Thymus (tissue), 11 donors: Measurements from ENCODE around the gene ARHGAP25. TPM values are rescaled to one million over a fixed set of nuclear protein-coding genes. Genes with fewer than 3 reads are reported as not detected.

Source experiments
- DNase-seq, 9 donors: peaks; one replicate each; pipeline ENCODE4 v3.0.0-alpha.2; 2013; ENCODE audit warnings: low spot score in 9 of 9, low read depth in 6 of 9, missing footprints in 1 of 9
- H3K27ac ChIP-seq, 2 donors: one replicate each; pipeline ENCODE4 v1.5.1; 2013; ENCODE audit warnings: control low read depth in 1 of 2, low read depth in 1 of 2, low read length in 1 of 2, mild to moderate bottlenecking in 1 of 2, moderate library complexity in 1 of 2
- H3K27me3 ChIP-seq, 2 donors: one replicate each; pipeline ENCODE4 v1.5.1; 2013; ENCODE audit warnings: low read length in 1 of 2; ENCODE audit not compliant: control insufficient read depth in 2 of 2, insufficient read depth in 1 of 2
- H3K36me3 ChIP-seq, 2 donors: one replicate each; pipeline ENCODE4 v1.5.1; 2013; ENCODE audit warnings: low read length in 1 of 2, mild to moderate bottlenecking in 1 of 2, moderate library complexity in 1 of 2; ENCODE audit not compliant: control insufficient read depth in 2 of 2, insufficient read depth in 2 of 2
- H3K4me1 ChIP-seq, 2 donors: one replicate each; pipeline ENCODE4 v1.5.1; 2013; ENCODE audit warnings: low read length in 2 of 2; ENCODE audit not compliant: control insufficient read depth in 2 of 2, insufficient read depth in 2 of 2
- H3K4me3 ChIP-seq, 2 donors: one replicate each; pipeline ENCODE4 v1.5.1; 2013; ENCODE audit warnings: low read length in 2 of 2, control low read depth in 1 of 2, mild to moderate bottlenecking in 1 of 2
- H3K9me3 ChIP-seq, 2 donors: one replicate each; pipeline ENCODE4 v1.5.1; 2013; ENCODE audit warnings: low read length in 1 of 2, mild to moderate bottlenecking in 1 of 2; ENCODE audit not compliant: control insufficient read depth in 2 of 2, insufficient read depth in 1 of 2
- WGBS: extraction: QIAGEN DNeasy Blood & Tissue Kit; methylation state at CpG from one replicate; pipeline ENCODE4 v1.1.7; 2013; 5-methylcytosine and 5-hydroxymethylcytosine counted together
- polyA plus RNA-seq: library from polyadenylated mRNA; stranded (reverse); fragments of 200-250 nt; gene quantifications from one replicate; pipeline ENCODE4 v1.2.3, GENCODE V29; 2013
- total RNA-seq: library from RNA; stranded (reverse); fragments of 120-200 nt; gene quantifications from one replicate; pipeline ENCODE4 v1.2.4, GENCODE V29; 2013
- donor health status: healthy.

The ARHGAP25 gene
- total and polyA plus RNA-seq, 2 donors: 31.7 to 32.2 TPM

DNA sequence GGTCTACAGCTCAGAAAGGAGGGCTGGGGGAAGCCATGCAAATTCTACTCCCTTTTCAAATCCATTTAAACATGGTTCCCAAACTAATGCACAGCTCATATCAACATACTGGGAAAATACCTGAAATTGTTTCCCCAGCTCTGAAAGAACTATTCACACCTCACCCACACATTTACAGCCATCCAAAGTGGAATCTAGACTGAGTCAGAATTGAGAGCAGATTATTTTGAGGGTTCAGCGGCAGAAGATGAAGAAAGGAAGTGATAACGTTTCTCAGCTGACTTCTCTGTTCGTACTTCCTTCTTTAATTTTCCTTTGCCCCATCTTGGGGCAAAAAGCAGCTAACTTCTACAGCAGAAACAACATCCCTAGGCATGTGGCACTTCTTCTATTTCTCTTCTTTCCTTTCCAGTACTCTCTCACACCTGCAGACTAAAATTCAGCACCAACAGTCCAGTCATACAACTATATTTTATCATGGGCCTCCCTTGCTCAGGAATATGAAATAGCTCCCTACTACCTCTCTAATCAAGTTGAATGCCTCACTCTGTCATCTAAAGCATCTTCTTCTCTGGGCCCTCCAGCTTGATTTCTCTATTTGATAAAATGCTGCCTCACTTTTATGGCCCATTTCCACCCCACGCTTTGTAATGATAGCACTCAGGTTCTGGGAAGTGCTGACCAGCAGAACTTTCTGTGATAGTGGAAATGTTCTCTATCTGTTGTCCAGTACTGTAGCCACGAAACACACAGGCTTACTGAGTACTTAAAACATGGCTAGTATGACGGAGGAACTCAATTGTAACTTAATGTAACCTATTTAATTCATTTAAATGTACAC, 35.9 kb downstream of the ARHGAP25 start:
- peak in 1 of 9 donors; percentile 51 for DNase-seq
- Histone ChIP-seq H3K27me3 (no peaks in the 10 kb centered on the region), H3K27ac (peak overlapping the region; percentile 76 to 86), H3K36me3 (peaks cover 4 to 5% of the 10 kb centered on the region in 2 donors), H3K4me1 (peaks cover 57 to 81% of the 10 kb centered on the region in 2 donors), H3K9me3 (no peaks in the 10 kb centered on the region), H3K4me3 (no peak overlapping the region)
- 55% methylated on average over 6 of the region's 6 CpGs for WGBS

DNA sequence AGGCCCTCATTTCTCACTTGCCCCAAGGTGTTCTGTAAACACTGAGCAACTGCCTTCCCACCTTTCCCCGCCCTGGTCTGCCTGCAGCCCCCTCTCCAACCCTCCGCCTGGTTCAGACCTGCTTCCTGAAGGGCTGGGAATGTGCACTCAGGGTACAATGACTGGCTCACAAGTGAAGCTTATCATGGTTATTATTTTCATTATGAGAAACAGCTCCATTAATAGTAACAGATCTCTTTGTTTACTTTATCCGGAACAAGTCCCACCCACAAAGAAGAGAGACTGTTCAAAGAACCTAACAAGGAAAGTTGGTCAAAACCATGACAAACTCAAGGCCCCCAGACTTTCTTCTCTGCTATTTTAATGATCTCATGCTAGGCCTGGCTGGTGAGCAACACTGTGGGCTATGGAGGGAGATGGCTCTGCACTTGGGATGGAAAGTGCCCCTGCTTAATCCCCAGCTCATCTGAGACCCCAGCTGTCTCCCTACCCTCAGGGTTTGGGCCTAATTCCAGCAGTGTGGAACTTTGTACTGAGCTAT, 36.7 kb downstream of the ARHGAP25 start:
- H3K36me3 ChIP-seq: peaks cover 4 to 7% of the 10 kb centered on the region in 2 donors
- H3K4me3 ChIP-seq: no peak overlapping the region
- 85% methylated on average over 3 of the region's 3 CpGs for WGBS
- H3K27ac ChIP-seq: peak overlapping the region; percentile 19 to 76
- H3K4me1 ChIP-seq: peaks cover 49 to 73% of the 10 kb centered on the region in 2 donors
- H3K9me3 ChIP-seq: no peaks in the 10 kb centered on the region
- no peaks in the 10 kb centered on the region for H3K27me3 ChIP-seq
- no peak for DNase-seq

GRCh38 chr2:68772109-68772508, 37.5 kb downstream of the ARHGAP25 start:
- DNase-seq: no peak
- peaks cover 42 to 65% of the 10 kb centered on the region in 2 donors for H3K4me1 ChIP-seq
- peaks cover 11 to 14% of the 10 kb centered on the region in 2 donors for H3K36me3 ChIP-seq
- WGBS: over 99% methylated on average over 2 of the region's 2 CpGs
- no peak overlapping the region for H3K4me3 ChIP-seq
- no peaks in the 10 kb centered on the region for H3K27me3 ChIP-seq
- no peak overlapping the region for H3K27ac ChIP-seq
- H3K9me3 ChIP-seq: no peaks in the 10 kb centered on the region

DNA sequence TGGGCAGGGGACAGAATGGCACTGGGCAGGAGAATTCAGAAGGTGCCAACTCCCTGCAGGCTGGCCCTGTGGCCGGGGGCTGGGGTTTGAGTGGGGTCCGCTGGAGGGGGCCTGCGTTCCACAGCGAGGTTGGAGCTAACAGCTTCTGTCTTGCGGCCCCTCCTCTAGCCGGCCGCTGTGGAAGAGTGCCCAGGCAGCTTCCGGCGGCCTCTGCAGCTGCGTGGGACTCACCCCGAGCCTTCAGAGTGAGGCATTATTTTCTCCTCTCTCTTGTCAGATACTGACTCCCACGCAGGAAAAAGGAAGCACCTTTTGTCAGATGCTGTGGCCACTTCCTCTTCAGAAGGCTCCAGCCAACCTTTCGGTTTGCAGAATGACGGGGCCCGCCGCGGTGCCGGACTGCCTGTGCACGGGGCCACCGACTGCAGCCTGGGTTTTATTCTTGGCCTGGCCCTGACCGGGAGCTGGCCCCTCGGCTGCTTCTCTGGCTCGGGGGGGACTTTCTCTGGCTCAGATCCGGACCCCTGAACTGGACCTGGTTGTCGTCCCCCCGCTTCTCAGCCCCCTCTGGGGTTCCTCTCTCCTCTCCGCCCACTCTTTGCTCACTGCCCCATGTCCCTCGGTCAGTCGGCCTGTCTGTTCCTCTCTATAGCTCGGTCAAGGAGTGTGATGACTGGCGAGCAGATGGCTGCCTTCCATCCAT, 40.1 kb downstream of the ARHGAP25 start:
- DNase-seq: peak in 4 of 9 donors; percentile 39 to 76 (median 58)
- Histone ChIP-seq H3K4me1 (peaks cover 24 to 40% of the 10 kb centered on the region in 2 donors), H3K36me3 (peaks cover 11 to 24% of the 10 kb centered on the region in 2 donors), H3K9me3 (no peaks in the 10 kb centered on the region), H3K4me3 (peak overlapping the region; percentile 33 to 37), H3K27ac (peak overlapping the region; percentile 55 to 81), H3K27me3 (no peaks in the 10 kb centered on the region)
- 20% methylated on average over 31 of the region's 31 CpGs for WGBS

DNA sequence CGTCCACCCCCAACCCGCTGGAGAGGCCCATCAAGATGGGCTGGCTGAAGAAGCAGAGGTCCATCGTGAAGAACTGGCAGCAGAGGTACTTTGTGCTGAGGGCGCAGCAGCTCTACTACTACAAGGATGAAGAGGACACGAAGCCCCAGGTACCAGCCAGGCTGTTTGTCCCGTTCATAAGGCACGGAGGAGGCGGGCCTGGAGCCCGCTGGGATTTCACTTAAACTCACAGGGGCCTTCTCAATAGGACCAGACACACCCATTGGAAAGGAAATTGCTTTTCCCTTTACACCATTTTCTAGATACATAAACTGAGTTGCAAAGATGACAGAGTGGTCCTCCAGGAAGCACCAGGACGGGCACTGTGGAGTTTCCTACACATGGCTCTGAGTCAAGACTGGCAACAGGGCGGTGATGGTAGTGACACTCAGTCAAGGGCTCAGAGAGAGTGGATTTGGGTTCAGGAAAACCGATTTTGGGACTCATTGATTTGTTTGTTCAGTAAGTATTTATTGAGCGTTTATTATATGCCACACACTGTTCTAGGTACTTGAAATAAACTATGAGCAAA, 40.7 kb downstream of the ARHGAP25 start:
- peak overlapping the region; percentile 55 to 81 for H3K27ac ChIP-seq
- peaks cover 18 to 34% of the 10 kb centered on the region in 2 donors for H3K4me1 ChIP-seq
- 87% methylated on average over 13 of the region's 13 CpGs for WGBS

DNA sequence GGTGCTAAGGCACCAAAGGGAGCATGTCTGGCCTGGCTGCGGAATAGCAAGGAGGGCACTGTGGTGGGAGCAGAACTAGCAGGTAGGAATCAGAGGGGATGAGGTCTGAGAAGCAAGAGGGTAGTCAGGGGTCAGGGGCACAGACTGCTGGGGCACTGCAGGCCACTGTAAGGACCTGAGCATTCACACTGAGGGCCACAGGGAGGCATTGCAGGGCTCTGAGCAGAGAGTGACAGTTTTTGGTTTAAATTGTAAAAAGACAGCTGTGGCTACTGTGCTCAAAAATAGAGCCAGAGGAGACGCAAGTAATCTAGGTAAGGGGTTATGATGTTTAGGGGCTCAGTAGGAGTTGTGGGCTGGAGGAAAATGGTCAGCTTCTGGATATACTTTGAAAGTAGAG, 41.5 kb downstream of the ARHGAP25 start:
- peaks cover 15 to 27% of the 10 kb centered on the region in 2 donors for H3K4me1 ChIP-seq
- DNase-seq: no peak
- H3K36me3 ChIP-seq: peaks cover 14 to 35% of the 10 kb centered on the region in 2 donors
- no peak overlapping the region for H3K27ac ChIP-seq
- no peaks in the 10 kb centered on the region for H3K9me3 ChIP-seq
- no peak overlapping the region for H3K4me3 ChIP-seq
- 96% methylated on average over 2 of the region's 2 CpGs for WGBS
- no peaks in the 10 kb centered on the region for H3K27me3 ChIP-seq

More for the DNA sequence above, 40.7 kb downstream of the ARHGAP25 start:
- H3K27me3 ChIP-seq: no peaks in the 10 kb centered on the region
- H3K4me3 ChIP-seq: peak overlapping the region in 1 of 2 donors; percentile 33
- no peaks in the 10 kb centered on the region for H3K9me3 ChIP-seq
- no peak for DNase-seq
- H3K36me3 ChIP-seq: peaks cover 11 to 29% of the 10 kb centered on the region in 2 donors

DNA sequence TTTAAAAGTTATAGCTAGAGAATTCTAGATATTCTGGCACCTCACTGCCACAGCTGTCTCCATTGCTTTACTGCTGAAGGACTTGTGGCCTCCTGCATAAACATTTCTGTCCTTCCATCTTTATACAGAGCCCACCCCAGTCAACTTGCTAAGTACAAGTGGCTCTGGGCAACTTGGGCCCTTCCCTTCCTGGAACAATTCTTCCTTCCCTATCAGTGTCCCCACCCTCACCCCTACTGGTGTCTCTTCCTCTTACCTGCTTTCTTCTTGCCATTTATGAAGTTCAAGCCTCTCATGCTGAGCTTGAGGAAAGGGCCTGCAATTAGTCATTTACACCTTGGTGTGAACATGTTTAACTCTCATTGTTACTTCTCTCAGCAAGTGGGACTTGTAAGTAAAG, 45.0 kb downstream of the ARHGAP25 start:
- H3K9me3 ChIP-seq: no peaks in the 10 kb centered on the region
- no peaks in the 10 kb centered on the region for H3K27me3 ChIP-seq
- H3K36me3 ChIP-seq: peaks cover 42 to 68% of the 10 kb centered on the region in 2 donors
- no peak overlapping the region for H3K27ac ChIP-seq
- no peak for DNase-seq
- peaks cover 3 to 7% of the 10 kb centered on the region in 2 donors for H3K4me1 ChIP-seq
- no peak overlapping the region for H3K4me3 ChIP-seq

GRCh38 chr2:68784188-68784587, 49.6 kb downstream of the ARHGAP25 start:
- H3K4me1 ChIP-seq: no peaks in the 10 kb centered on the region
- H3K36me3 ChIP-seq: peaks cover 59 to 86% of the 10 kb centered on the region in 2 donors
- H3K4me3 ChIP-seq: no peak overlapping the region
- H3K27me3 ChIP-seq: no peaks in the 10 kb centered on the region
- no peak overlapping the region for H3K27ac ChIP-seq
- peaks cover 0 to 3% of the 10 kb centered on the region in 2 donors for H3K9me3 ChIP-seq
- no peak for DNase-seq
- 82% methylated on average over 2 of the region's 2 CpGs for WGBS
